GM11168 (cell line): ENCODE results near the gene SMCO4.
"Not testable (repeated sequence)": the region's sequence is repeated elsewhere in the genome, so short reads cannot be mapped to it uniquely, and the experiment has no call there.

Experiments used
- in situ Hi-C: fragments of 300-500 bp; cut with MboI; formaldehyde crosslinking; loops from one replicate; pipeline ENCODE4 v1.12.0; 2022; ENCODE audit warnings: low sequenced_read_pairs; ENCODE audit not compliant: unreplicated experiment

SMCO4 gene

DNA sequence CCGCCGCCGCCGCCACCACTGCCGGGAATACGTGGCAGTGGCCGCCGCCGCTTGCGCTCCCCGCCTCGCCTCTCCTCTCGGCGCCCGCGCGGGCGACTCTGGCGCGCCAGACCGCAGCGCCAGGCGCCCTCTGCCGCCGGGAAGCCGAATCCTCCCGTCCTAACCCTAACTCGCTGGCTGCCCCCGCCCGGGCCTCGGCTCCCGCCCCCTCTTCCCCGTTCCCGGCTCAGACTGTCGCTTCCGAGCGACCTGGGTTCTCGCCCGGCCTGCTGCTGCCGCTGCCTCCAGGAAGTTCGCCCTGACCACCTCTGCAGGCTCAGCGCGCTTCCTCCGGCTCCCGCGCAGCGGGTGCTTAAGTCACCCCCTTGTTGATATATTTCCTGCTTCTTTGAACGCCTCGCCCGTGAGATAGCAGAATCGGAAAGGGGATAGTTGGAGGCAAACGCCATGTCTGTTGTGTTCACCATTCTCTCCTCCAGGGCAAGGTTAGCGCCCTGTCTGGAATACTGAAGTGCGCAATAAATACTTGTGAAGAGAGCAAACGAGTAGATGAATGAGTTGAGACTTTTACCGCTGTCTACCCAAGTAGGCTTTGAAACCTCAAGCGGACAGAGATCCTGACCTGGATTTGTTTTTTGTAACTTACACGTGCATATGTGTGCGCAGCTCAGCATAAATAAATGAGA is at the start of gene SMCO4:
TSS of gene SMCO4 (minus strand) at position 100 of the 686 bp plus-strand sequence. CDS start 64,202 bp downstream, outside the sequence.
- in situ Hi-C loops: loop anchor here (10.0 to 25.0 kb wide), 2 partner anchors 299 to 606 kb away; no protein-coding TSS in a partner anchor

DNA sequence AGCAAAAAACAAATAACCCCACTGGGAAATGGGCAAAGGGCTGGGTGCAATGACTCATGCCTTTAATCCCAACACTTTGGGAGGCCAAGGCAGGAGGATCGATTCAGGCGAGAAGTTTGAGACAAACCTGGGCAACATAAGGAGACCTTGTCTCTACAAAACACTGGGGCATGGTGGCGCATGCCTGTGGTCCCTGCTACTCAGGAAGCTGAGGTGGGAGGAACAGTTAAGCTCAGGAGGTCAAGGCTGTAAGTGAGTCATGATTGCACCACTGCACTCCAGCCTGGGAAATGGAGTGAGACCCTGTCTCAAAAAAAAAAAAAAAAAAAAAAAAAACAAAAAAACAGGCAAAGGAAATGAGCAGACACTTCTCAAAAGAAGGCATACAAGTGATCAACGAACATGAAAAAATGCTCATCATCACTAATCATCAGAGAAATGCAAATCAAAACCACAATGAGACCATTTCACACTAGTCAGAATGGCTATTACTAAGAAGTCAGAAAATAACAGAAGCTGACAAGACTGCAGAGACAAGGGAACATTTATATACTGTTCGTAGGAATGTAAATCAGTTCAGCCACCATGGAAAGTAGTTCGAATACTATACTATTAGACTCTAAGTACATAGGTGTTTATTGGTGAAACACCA is 48.2 kb upstream of the SMCO4 start:
- in situ Hi-C loops: no loop called here

- in situ Hi-C loops: no loop called here
These were observed 46.2 kb upstream of the SMCO4 start for GRCh38 chr11:93589347-93589746.

DNA sequence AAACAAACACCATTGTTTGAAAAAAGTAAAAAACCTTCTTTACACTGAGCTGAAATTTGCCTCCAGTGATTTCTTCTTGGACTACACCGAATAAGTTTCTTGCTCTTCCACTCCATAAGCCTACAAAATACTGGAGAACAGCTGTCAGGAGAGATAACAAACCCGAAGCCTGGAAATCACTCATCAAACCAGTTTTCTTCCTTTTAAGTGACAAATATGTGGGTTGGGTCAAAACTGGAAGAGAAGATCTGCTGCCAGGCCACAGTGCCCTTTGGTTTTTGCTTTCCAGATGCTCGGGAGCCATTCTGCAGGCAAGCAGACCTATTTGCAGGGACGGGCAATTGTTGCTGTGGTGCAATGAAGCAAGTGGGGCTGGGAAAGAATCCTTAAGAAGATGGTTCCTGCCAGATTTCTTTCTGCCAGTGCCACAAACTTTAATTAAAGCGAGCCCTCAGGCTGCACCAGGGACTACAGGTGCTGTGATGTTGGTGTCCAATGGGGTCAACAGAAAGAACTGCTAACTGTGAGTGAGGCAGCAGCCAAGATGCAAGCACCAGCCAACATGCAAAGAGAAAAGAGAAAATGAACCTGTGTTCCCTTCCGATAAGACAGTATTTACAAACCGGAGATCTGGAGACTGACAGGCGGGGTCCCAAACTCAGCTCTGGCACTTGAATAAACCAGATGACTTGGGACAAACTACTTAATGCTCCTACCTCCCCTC is 44.8 kb upstream of the SMCO4 start:
- in situ Hi-C loops: no loop called here

GRCh38 chr11:93587425-93587824 is 44.2 kb upstream of the SMCO4 start:
- in situ Hi-C loops: not testable (repeated sequence)

GRCh38 chr11:93585758-93586157 is 42.6 kb upstream of the SMCO4 start:
- in situ Hi-C loops: no loop called here

DNA sequence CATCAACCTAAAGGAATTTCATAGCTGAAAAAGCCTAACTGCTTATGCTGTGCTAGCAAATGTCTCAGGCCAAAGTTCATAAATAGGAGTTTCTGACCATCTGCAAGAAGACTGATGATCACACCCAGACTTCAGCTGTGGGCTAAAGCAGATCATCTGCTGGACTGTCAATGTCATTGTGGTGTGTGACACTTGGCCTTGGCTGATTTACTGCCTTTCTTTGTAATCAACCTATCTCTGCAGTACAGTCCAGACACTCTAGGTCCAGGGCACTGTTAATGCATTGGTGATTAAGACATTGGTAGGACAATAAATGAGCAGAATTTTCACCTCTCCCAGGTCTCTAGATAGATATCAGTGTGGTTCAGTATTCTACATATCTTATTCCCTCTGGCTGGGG is 40.3 kb upstream of the SMCO4 start:
- in situ Hi-C loops: no loop called here

- in situ Hi-C loops: no loop called here
These were observed 36.1 kb upstream of the SMCO4 start for GRCh38 chr11:93579187-93579751.

DNA sequence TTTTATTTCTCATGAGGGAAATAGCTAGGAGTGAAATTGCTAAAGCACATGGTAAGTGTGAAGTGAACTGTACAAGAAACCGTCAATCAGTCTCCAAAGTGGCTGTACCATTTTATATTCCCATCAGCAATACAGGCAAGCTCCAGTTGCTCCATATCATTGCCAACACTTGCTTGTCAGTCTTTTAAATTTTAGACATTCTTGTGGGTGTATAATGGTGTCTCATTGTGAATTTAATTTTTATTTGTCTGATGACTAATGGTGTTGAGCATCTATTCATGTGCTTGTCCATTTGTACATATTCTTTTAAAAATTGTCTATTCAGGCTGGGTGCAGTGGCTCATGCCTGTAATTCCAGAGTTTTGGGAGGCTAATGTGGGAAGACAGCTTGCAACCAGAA is 34.1 kb upstream of the SMCO4 start:
- in situ Hi-C loops: no loop called here

GRCh38 chr11:93576870-93577269 is 33.7 kb upstream of the SMCO4 start:
- in situ Hi-C loops: not testable (repeated sequence)

DNA sequence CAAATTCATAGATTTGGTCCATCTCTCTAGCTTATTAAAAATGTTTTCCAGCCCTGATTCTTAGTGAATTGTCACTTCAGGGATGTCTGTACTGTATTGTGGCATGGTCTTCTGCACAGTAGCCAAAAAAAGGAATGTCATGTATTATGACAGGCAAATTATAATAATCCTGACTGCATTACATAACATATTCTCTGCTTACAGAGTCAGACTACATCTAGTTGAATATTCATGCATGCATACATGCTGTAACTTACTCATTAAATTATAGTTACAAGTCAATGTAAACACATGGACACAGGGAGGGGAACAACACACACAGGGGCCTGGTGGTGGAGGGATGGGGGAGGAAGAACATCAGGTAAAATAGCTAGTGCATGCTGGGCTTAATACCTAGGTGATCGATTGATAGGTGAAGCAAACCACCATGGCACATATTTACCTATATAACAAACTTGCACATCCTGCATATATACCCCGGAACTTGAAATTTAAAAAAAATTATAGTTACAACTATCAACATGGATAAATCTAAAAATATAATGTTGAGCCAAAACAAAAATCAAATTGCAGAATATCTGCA is 31.5 kb upstream of the SMCO4 start:
- in situ Hi-C loops: no loop called here

DNA sequence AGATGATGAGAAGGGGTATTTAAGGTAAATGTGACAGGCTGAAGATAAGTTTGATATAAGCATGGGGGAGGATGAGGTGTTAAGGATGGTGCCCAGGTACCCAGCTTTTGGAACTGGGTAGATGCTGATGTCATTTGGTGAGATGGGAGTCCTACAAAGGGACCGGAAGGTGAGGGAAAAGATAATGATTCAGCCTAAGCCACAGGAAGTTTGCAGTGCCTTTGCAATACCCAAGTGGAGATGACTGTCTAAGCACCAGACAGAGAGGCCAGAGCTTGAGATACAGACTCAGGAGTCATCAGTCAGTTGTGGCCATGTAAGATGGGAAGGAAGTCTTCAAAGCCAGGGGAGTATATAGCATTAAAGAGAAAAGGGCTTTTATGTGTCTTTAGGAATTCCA is 30.0 kb upstream of the SMCO4 start:
- in situ Hi-C loops: no loop called here

DNA sequence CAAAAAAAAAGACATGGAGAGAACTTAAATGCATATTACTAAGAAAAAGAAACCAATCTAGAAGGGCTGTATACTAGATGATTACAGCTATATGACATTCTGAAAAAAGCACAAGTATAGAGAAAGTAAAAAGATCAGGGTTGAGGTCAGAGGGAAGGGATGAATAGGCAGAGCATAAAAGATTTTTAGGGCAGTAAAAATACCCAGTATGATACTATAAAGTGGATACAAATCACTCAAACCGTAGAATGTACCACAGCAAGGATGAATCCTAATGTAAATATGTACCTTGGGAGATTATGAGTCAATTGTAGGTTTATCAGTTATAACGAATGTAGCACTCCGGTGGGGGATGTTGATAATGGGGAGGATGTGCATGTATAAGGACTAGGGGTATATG is 29.4 kb upstream of the SMCO4 start:
- in situ Hi-C loops: no loop called here

- in situ Hi-C loops: no loop called here
These were observed 29.0 kb upstream of the SMCO4 start for GRCh38 chr11:93572171-93572570.

- in situ Hi-C loops: no loop called here
These were observed 28.4 kb upstream of the SMCO4 start for GRCh38 chr11:93571612-93572011.

GRCh38 chr11:93570759-93571413 is 27.7 kb upstream of the SMCO4 start:
- in situ Hi-C loops: no loop called here

DNA sequence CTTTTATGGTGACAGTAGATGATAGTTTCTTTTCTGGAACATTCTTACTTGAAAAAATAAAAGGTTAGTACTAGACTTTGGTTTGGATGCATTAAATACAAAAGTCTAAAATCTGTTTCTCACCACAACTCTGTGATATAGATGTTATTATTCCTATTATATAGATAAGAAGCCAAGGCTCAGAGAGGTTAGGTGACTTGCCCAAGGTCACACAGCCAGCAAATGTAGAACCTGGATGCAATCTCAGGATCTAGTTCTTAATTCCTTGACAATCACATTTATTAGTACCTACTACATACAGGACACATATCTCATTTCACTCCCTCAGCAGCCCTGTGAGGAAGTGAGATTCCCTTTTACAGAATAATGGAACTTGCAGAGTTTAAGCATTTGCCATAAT is 26.3 kb upstream of the SMCO4 start:
- in situ Hi-C loops: no loop called here

DNA sequence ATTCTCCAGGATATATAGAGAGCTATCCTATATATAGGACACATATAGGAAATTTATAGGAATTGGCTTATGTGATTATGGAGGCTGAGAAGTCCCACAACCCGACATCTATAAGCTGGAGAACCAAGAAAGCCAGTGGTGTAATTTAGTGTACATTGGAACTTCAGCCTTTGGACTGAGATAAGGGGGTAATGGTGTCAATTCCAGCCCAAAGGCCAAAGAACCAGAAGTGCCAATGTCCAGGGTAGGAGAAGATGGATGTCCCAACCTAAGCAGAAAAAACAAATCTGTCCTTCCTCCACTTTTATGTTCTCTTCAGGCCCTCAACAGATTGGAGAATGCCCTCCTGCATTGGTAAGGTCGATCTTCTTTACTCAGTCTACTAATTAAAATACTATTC is 25.5 kb upstream of the SMCO4 start:
- in situ Hi-C loops: no loop called here

DNA sequence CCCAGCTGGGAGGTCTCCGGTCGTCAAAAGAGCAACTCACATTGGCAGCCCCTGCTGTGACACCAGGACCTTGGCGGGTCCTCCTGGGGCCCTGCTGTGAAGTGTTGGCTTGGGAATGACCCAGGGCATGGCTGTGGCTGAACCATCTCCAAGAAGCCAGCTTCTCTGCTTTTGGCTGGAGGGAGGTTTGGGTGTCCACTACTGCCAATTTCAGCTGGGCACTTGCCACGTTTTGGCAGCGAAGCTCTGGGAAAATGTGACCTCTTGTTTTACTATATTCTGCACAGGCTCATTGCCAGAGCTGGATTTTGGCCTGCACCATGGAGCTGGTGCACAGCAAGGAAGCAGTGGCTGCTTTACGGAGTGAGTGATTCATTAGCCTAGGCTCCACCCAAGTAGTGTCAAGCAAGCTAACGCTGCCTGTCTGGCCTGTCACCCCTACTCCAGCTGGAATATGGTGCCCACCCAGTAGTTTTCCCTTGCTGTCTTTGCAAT is 24.3 kb upstream of the SMCO4 start:
- in situ Hi-C loops: no loop called here

- in situ Hi-C loops: no loop called here
These were observed 21.7 kb upstream of the SMCO4 start for GRCh38 chr11:93564895-93565294.
